Midbrain (tissue), 1 donor: Measurements from ENCODE around the gene FGF12.
A peak's percentile ranks its signal among the peaks of the same experiment; 100 is the strongest.

Experiments
- DNase-seq: peaks from one replicate; lab custom pipeline; 2025; lab: John Stamatoyannopoulos, UW

The FGF12 gene

DNA sequence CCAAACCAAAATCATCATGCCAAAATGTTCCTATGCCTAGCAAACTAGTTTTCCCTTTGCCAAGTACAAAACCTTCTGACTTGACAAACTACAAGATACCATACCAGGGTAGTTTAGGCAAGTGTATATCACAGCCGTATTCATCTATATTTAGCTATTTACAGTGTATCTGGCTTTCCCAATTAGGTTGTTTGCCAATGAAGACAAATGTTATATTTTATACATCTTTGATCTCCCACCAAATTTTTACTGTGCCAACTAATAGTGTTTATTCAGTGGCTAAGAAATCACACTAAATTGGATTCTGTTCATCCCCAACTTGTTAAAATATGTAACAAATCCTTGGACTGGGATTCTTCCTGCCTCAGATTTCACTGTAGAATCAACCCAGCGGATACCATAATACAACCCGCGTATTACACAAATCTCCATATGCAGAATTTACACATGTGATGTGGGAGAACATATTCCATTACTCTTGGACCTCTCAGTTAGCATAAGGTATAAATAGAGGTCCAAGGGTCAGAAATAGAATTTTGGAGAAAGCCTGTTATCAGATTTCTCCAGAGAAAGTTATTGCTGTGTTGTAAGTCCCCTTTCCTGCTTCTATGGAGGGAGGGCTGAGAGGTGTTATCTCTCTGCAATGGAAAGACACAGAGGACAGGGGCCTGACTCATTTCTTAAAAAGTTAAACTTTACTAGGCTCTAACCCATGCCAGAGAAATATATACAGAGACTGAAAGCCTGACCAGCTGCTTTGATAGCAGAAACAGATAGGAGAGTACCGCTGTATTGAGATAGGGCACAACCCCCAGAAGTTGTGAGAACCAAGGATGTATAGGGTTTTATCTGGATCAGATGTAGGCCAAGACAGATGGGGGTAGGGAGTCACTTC is 467.0 kb downstream of the FGF12 start:
- DNase-seq, result no peak

DNA sequence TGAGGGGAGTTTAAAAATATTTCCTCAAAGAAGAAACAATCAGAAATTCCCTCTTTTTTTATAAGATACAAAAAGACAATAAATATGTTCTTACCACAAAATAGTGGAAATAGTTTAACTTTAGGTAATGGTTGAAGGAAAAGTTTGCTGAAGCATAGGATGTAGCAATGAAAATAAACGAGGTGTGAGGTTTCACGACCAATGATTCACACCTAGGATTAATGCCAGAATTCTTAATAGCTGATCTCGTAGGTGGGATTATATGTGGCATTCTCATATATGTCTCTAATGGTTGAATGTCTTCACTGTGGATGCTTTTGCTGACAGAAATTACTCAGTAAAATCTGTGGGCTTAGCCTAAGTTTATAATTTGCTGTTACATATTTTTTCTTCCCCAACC is 467.7 kb downstream of the FGF12 start:
- no peak for DNase-seq

DNA sequence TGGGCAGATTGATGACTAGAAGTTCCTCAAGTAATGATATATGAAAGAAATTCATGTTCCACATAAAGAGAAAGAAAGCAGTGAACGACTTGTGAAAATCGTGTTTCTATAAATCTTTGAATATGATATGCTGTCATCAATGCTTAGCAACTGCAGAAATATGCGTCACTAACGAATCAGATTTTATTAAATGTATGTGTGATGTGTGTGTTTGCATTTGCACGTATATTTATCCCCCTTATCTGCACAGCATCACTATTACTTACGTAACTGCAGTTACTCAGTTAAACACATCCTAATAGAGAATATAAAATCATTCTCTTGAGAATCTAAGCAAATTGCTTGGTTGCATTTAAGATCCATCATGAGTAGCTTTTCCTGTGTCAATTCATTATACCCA is 468.6 kb downstream of the FGF12 start:
- DNase-seq, result no peak

DNA sequence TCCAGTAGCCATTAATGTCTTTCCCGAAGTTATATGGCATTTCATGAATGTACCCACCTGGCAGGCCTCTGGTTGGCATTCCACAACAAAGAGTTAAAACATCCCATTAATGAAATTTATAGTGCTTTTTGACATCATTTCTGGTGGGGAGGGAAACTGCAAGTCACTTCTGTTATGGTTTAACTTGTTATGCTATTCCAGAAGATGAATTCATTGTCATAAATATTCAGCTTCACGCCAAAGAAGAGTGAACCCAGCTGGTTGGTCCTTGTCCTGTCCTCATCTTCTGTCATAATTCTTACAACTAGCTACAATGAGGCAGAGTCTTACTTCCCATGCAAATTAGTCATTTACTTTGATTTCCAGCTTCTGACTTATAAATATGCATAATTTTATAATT is 471.5 kb downstream of the FGF12 start:
- no peak for DNase-seq

DNA sequence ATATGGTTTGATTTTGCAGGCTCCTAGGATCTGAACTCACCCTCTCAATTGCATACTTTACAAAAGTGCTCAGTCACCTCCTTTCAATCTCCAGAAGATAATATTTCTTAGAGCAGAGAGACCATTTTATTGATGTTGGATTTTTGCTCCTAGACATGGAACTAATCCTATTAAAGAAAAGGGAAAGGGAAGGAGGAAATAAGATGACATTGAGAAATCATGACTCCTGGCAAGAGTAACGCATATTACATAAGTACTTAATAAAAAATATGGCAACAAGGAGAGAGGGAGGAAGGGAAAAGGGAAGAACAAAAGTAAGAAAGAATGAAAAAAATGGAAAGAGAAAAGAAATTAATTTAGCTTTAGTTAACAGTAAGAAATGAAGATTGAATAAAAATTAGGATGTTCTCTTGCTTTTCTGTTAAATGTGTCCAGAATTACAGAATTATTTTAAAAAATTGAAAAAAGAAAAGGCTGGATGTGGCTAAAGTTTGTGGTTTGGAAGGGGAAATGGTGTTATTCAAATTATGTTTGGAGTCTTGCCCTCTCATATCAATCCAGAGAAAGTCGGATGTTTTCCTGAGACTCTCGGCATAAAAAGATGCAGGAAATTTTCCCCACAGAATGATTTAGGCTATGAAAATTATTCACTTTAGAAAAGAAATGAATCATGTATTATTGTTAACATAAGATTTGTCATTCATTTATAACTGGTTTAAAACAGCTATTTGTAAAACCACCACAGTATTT is 474.0 kb downstream of the FGF12 start:
- no peak for DNase-seq

DNA sequence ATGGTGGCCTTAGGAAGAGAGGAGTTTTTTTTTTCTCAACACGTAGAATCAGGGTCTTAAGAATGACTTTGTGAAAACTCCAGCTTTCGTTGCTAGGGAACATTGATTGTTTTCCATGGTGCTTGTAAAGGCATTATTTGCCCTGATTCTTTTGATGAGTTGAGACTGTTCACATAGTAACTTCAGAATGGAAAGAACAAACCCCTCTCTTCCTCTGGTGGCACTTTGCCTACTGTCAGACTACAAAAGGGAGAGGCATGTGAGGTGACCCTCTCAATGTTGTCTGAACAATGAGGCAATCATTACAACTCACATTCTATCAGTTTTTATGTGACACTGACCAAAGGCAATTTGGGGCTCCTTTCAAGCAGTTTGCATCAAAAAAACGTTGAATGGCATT is 477.8 kb downstream of the FGF12 start:
- DNase-seq, result no peak

DNA sequence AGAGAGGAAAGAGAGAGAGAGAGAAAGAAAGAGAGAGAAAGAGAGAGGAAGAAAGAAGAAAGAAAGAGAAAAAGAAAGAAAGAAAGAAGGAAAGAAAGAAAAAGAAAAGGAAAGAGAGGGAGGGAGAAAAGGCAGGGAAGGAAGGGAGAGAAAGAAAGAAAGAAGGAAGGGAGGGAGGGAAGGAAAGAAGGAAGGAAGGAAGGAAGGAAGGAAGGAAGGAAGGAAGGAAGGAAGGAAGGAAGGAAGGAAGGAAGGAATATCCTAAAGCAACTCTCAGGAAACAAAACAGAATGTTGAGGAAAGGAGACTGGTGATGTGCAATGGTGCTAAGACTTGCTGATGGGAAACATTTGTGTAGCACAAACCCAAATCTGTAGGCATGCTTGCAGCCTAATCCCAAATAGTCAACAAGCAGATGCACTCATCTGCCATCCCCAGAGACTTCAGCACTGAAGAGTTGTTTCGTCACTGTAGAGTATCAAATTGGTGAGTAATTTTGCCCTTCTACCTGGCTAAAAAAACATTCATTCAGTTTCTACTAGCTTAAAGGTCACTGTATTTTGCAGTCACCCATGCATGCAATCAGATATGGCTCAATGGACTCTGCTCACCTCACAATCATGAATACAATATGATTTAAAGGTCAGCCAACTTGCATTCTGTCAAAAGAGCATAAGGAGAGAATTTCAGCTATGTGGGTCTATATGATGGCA is 480.3 kb downstream of the FGF12 start:
- no peak for DNase-seq

DNA sequence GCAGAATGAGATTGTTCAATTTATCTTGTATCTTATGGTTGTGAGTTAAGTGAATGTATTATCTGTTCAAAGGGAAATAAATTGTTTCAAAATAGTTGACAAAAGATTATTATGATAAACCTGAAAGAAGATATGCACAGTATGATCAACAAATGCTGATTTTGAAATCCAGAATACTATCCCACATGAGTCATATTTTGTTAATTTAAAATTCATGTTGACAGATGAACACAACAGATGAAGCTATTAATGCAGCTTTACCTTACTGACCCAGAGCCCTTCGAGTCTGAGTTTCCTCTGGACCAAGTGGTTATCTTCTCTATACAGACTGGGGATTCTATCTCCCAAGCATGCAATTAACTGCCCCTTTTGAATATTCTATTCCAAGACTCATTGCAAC is 482.8 kb downstream of the FGF12 start:
- no peak for DNase-seq

DNA sequence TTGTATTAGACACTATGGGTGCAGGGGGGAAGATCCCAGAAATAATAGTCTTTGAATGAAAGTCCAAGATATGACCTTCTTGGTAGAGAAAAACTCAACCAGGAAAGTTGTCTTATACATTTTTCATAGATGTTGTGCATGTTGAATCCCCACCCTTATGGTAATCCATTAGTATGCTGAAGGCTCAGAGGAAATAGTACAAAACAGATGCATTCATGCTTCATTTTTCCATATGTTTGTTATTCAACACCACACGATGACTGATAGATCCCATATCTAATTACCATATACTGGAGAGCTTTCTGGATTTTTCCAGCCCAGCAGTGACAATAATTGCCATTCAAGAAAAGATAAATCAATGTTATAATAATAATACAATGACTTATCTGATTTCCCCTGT is 487.4 kb downstream of the FGF12 start:
- DNase-seq, result no peak

DNA sequence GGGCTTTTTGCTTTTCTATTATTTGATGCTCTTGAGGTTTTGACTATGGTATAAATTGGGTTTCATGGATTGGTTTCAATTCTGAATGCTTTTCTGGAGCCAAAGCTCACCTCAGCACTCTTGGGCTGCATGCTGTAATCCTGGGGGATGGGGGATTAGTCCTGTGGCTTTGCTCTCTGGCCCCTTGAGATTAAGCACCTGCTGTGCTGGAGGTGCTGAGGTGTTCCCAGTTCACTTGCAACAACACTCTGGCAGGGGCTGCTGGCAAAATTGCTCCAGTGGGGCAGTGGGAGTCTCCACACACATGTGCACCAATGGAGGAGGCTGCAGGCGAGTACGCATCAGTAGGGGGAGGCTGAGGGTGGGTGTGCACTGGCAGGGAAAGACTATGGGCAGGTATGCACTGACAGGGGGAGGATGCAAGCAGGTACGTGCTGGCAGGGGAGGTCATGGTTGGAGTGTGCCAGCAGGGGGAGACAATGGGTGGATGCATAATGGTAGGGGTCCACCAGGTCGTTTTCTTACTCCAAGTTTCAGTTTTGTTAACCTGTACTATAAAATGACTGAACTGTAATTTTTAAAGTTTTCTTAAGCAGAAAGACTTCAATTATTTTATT is 489.2 kb downstream of the FGF12 start:
- no peak for DNase-seq

DNA sequence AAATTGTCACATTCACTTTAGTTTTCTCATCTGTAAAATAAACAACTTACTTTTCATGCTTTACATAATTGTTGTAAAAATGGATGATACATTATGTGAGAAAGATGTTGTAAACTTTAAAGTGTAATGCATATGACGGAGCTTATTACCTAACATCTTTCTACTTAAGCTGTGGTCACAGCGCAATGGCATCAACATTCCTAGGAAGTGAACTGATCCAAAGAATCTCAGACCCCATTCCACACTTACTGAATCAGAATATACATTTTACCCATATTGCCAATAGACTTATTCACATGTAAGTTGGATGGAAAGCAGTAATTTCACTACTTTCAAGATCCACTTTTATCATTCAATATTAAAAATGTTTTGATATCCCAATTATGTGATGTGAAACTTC is 497.5 kb downstream of the FGF12 start:
- no peak for DNase-seq

DNA sequence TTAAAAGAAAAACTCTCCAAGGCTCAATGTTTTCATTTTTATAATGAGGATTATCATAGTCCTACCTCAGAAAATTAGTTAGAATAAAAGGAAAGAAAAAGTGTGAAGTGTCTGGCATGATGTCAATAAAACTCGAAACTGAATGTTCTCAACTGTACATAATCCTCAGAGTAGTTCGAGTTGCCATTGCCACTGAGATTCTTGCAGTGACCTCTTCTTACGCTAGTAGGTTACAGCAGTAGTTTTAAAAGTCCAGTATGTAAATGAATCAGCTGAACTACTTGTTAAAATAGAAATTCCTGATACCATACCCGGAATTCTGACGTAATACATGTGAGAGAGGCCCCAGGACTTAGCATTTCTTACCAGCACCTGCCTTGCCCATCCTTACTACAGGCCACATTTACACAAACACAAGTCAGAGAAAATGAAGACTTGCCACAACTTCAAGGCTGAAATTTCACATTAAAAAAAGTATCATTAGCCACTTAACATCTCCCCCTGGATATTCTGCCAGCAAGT is 502.6 kb downstream of the FGF12 start:
- no peak for DNase-seq

DNA sequence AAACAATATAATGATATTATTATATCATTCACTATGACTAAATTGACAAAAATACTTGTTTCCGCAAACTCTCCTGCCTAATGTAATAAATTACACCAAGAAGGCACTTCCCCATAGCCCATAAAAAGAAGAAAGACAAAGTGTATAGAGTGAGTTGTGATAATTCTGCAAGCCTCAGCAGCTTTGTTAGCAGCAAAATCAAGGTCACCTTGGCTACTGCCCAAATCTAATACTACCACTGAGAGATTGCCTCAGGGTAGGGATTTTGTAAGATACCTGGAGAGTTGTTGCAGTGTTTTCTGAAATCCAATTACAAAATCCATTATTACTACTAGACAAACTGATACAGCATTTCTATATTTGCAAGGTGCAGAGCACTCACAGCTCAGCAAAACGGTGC is 503.5 kb downstream of the FGF12 start:
- no peak for DNase-seq

DNA sequence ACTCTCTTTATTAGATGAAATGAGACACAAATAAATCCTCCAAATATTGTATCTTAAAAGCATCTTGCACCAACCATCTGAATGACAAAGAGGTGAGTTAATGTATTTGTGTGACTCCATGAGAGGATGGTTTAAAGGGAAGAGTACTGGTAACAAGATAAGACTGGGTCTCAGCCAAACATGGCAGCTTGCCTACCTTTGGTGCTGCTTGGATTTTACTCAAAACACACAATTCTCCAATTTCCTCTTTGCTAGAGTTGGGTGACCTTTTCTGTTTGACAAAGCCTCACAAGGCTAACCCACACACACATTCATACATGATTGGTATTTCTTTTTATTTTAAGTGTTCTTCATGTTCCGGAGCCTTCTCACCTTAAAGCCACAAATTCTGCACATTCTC is 506.4 kb downstream of the FGF12 start:
- no peak for DNase-seq

DNA sequence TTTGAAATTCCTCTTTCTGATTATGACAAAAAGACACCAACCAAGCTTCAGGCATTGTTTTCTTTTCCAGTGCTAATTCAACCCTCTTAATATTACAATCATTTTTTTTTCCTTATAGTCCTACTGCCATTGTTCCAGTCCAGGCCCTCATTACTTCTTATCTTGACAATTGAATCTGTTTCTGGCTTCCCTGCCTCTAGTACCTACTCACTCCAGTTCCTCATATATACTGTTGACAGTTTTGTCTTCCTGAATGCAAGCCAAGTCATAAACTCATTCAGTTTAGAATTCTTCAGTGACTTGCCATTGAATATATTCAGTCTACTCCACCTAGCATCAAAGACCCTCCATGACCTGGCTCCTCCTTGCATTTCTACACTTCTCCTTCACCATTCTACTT is 507.4 kb downstream of the FGF12 start:
- no peak for DNase-seq

DNA sequence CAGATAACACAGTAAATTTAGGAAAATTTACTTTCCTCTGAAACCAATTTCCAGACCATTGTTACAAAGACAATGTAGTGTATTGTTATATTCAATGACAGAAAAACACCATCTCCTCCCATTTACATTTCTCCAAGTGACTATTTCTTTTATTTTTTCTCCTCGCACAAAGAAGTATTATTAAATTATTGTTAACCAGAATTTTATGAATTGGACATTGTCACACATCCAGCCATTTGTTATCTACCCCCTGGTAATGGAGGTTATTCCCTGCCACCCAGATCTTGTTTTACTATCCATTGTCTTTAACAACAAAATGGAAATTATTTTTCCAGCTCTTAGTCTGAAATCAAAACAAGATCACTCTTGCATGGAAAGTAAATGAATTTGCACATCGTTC is 511.3 kb downstream of the FGF12 start:
- no peak for DNase-seq

DNA sequence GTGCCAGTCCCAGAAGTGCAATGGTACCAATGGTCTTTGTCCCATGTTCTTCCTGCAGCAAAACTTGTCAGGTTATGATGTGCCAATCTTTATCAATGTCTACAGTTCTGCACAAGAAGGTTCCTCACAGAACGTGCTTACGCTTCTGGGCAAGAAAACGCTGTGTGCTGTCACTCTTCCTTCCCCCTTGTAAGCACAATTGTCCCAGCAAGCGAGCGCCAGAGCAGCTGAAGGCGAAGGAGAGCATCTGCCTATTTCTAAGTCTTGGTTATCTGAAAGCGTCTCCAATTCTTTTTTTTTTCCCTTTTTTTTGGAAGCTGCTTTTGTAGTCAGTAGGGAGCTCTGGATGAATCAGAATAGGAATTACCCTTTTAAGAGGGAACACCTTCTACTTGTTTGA is 514.4 kb downstream of the FGF12 start:
- DNase-seq, result peak; percentile 6

DNA sequence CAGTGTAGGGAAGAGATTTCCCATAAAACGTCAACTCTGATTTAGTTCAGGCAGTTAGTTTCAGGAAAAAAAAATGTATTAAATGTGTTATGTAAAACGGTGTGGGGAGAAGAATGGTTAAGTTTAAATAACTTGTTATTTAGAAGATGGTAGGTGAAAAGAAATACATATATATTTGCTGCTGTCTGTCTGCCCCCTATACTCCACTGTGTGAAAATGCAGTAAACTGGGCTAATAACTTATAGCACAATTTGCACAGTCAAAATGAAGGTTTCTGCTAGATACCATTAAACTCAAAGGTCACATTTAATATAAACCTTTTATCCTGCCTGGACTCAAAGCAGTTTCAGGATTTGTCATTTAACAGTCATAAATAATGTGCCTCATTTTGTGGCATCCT is 515.0 kb downstream of the FGF12 start:
- no peak for DNase-seq

DNA sequence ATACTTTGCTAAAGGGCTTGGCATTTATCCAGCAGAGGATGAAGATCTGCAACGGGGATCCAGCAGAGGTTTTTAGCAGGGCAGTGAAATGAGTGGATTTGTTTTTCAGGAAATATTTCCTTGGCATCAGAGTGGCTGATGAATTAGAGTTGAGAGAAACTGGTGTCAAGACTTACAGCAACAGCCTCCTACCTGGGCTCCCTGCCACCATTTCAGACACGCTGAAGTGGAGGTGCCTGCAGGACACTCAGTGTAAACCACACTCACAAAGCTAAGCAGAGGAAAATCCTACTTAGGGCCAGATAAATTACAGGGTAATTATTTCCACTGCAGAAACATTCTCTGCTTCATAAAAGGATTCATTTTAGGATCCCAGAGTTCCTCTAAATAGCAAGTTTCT is 519.7 kb downstream of the FGF12 start:
- DNase-seq, result no peak

DNA sequence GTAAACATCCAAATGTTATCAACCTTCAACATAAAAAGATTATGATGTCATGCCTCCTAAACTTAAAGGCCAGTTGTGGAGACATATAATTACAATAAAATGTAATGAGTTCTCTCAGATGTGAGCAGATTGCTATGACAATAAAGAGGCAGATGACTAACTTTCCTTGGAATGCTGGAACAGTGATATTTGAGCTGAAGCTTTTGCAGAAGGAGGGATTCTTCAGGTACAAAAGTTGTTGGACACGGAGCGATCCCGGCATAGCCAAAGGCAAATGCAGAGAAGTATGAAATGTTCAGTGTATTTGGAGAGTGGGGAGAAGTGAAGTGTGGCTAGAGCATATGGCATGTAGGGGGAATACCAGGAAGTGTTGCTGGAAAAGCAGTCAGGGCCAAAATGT is 520.1 kb downstream of the FGF12 start:
- DNase-seq, result no peak

DNA sequence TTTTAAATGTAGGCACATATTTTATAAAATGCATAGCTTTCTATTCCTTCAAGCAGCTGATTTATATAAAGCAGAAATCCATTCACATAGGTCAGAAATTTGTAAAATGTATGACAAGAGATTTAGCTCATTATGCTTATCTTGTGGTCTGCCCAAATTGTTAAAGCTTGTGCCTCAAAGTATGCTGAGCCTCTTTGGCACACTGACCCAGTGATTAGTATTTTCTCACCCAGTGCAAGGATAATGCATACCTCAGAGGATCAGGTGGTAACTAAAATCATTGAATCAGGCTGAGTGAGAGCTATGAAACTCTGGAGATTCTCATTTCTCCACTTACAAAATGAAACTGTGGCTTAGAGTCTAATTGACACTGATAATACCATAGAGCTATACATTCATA is 533.3 kb downstream of the FGF12 start:
- DNase-seq, result no peak

DNA sequence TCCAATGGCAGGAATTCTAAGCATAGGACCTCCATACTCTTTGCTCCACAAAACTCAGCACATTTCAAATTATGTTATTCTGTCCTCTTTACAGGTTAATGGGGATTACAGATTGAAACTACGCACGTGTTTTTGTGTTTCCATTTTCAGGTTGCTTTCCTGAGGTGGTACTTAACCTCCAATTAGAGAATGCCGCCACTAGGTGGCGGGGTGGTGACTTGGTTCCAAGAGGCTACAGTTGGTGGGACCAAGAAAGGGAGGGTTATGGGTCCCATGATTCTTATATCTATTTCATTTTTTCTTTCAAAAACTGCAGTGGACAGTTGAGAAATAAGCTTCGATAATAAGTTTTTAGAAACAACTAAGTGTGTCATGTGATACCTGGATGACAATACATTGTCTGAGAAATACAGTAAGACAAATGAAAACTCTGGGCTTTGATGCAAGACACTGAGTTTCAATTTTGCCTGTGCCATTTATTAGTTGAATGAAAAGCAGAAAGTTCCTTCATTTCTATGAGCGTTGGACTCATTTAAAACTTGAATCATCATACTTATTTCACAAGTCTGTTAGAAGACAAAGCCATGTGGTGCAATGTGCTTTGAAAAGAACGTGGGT is 539.0 kb downstream of the FGF12 start:
- DNase-seq, result peak; percentile 25
